Epithelial cell of esophagus (primary cell): Measurements from ENCODE around the gene TCEAL8.

Source experiments
- DNase-seq: peaks from one replicate; pipeline ENCODE4 v3.0.0; 2010; ENCODE audit warnings: low read depth
- H3K4me3 ChIP-seq: 2 replicates; pipeline ENCODE4 v1.5.1; 2011; ENCODE audit warnings: mild to moderate bottlenecking, low read length, control low read depth
- TF ChIP-seq, protein P1 (sequence below): IDR thresholded peaks from 2 replicates; pipeline ENCODE4 v1.5.1; 2011; ENCODE audit warnings: low read depth, mild to moderate bottlenecking, low read length, control low read depth, inconsistent platforms; ENCODE audit not compliant: insufficient read depth; ENCODE audit errors: missing control alignments

TCEAL8 gene, protein sequence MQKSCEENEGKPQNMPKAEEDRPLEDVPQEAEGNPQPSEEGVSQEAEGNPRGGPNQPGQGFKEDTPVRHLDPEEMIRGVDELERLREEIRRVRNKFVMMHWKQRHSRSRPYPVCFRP

DNA sequence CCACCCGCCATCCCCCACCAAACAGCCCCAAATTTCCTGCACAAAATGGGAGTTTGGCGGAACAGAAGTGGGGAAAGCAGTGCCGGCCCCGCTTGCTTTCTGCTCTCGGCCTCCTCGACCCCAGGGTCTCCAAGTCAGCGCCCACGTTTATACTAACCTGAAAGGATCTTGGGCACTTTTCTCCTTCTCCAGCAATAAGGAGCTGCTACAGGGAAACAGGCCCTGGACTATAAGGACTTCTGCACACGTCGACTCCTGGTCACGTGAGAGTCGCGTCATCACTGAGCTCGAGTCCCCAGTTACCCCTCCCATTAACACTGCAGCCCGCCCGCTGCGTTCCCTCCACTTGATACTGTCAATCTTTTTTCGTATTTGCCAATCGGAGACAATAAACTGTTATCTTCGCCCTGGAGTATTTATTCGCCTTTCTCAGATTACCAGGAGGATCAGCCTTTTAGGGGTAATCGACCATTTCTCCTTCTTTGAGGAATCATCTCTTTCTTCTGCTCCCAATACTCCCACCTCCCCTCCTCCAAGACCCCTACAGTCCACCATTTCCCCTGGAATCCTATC, at the start of gene TCEAL8:
Gene TCEAL8 (minus strand): TSS at position 235 of the 573 bp plus-strand sequence. CDS start 1,176 bp downstream, outside the sequence.
- TF ChIP-seq, protein P1, sequence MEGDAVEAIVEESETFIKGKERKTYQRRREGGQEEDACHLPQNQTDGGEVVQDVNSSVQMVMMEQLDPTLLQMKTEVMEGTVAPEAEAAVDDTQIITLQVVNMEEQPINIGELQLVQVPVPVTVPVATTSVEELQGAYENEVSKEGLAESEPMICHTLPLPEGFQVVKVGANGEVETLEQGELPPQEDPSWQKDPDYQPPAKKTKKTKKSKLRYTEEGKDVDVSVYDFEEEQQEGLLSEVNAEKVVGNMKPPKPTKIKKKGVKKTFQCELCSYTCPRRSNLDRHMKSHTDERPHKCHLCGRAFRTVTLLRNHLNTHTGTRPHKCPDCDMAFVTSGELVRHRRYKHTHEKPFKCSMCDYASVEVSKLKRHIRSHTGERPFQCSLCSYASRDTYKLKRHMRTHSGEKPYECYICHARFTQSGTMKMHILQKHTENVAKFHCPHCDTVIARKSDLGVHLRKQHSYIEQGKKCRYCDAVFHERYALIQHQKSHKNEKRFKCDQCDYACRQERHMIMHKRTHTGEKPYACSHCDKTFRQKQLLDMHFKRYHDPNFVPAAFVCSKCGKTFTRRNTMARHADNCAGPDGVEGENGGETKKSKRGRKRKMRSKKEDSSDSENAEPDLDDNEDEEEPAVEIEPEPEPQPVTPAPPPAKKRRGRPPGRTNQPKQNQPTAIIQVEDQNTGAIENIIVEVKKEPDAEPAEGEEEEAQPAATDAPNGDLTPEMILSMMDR = no peak
- H3K4me3 ChIP-seq = peak within 1 kb of the TSS; percentile 69
- DNase-seq = peak; percentile 75

DNA sequence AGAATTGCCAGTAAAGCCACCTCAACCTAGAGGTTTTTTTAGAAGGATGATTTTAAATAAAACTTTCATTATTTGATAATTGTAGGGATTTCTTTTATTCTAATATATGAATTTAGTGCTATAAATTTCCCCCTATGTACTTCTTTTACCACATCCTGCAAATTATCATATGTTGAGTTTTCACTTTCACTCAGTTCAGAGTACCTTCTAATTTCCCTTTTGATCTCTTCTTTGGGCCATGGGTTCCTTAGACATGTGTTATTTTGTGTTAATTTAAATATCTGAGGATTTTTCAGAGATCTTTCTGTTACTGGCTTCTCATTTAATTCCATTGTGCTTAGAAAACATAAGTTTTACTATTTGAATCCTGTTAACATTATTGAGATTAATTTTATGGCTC, 49.8 kb upstream of the TCEAL8 start:
- no peak for DNase-seq
- no peak overlapping the region for H3K4me3 ChIP-seq
- TF ChIP-seq, protein P1 = no peak

DNA sequence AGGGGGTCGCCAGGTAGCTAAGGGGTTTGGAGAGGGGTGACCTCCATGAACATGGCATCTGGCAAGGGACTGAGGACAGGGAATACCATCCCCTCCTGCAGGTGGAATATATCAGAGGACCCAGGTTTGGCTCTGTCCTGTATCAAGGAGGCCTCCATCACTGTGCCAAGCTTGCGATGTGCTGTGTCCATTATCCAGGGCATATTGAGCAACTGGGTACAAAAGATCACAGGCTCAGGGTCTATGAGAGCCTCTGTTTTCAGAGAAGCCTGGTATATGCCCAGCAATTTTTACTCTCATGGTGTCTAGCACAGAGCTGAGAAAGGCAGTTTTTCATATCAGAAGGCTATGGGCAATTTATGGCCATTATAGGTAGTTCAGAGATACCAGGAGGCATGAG, 38.2 kb upstream of the TCEAL8 start:
- no peak overlapping the region for H3K4me3 ChIP-seq
- no peak for DNase-seq
- TF ChIP-seq, protein P1 = no peak

DNA sequence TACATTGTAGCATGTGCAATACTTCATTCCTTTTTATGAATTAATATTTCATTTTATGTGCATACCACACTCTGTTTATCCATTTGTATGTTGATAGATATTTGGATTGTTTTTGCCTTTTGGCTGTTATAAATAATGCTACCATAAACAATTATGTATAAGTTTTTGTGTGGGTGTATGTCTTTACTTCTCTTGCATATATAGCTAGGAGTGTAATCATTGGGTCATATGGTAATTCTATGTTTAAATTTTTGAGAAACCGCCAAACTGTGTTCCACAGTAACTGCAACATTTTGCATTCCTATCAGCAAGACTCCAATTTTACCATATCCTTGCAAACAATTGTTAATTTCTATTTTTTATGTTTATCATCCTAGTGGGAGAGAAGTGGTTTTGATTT, 24.7 kb upstream of the TCEAL8 start:
- TF ChIP-seq, protein P1 = no peak
- H3K4me3 ChIP-seq = no peak overlapping the region
- no peak for DNase-seq

DNA sequence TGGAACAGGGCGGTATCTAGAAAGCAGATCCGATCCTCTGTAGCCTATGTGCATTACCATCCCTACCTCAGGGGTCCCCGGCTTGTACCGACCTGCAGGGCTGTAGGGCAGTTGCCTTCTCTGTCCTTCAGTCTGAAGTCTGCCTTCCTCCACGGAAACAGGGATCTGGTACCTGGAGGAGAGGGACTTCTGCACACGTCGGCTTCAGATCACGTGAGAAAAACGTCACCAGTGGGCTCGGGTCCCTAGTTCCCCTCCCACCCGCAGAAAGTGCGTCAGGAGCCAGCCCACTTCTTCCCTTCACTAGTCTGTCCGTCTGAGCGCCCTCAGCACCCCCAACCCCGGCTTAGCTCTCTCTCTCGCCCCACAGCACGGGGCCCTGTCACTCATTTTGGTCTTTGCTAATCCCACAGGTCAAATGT, 21.6 kb upstream of the TCEAL8 start, which contains the start of gene TCEAL5:
Gene TCEAL5 (minus strand): TSS at position 170 of the 422 bp plus-strand sequence. CDS start 2,187 bp downstream, outside the sequence.
- H3K4me3 ChIP-seq = no peak within 1 kb of the TSS
- TF ChIP-seq, protein P1 = no peak

DNA sequence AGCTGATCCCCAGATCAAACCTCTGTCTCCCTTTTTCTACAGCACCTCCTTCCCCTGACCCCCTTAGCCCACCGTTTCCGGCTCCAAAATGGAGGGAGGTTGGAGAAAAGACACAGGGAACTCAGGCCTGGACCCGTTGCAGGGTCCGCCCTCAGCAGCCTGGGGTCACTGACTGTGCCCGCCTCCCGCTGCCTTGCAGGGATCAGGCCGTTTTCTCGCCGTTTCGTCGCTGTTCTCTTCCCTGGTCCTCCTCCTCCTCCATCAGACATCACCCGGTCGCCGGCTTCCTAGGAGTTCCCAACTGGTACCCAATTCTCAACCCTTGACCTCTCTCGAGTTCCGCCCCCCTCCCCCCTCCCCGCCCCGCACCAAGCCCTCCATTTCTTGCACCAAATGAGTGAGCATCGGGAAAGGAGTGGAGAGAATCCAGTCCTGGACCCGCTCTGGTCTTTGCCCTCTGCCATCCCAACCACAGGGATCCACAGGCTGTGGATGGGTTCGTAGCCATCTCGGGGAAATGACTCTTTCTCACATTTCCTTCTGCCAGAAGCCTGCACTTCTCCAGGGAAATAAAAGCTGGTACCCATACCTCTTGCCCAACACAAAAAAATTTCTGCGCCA, 21.1 kb upstream of the TCEAL8 start:
- DNase-seq = no peak
- TF ChIP-seq, protein P1 = no peak
- H3K4me3 ChIP-seq = no peak overlapping the region

More for the DNA sequence above, 21.6 kb upstream of the TCEAL8 start, which contains the start of gene TCEAL5:
- no peak for DNase-seq
